H1 (cell line): Measurements from ENCODE around the gene PTS. TPM values are rescaled to one million over a fixed set of nuclear protein-coding genes. Genes with fewer than 3 reads are reported as not detected.

Experiments used
- CTCF ChIA-PET: fragments of 300-600 bp; sonication (Branson Sonifier 250); formaldehyde crosslinking; loops from one replicate; lab custom pipeline; 2021; ENCODE audit not compliant: partially characterized antibody; lab: Charles Lee
- POLR2A ChIA-PET: fragments of 300-600 bp; sonication (Branson Sonifier 250); formaldehyde crosslinking; loops from one replicate; lab custom pipeline; 2021; ENCODE audit warnings: inconsistent platforms; ENCODE audit not compliant: partially characterized antibody; lab: Charles Lee
- DNase-seq, 2 experiments: peaks; one replicate each; pipeline versions ENCODE4 v3.0.0 to v3.0.0-alpha.2; 2010 to 2022; ENCODE audit warnings: low spot score in 2 of 2, low read depth in 1 of 2, mixed read lengths in 1 of 2
- FAIRE-seq: peaks from 2 replicates; lab custom pipeline; 2011; peaks lifted over from hg19 to GRCh38; lab: Jason Lieb, UNC
- H2AFZ ChIP-seq: 2 replicates; pipeline ENCODE4 v1.8.1; 2012; ENCODE audit warnings: low read length, inconsistent platforms
- H2AK5ac ChIP-seq: 2 replicates; pipeline ENCODE4 v1.6.1; 2013; ENCODE audit warnings: low read depth, low read length
- H2BK120ac ChIP-seq: replicated peaks from 2 replicates; pipeline ENCODE3; 2013; ENCODE audit warnings: low read depth, low read length, inconsistent platforms
- H2BK12ac ChIP-seq: 2 replicates; pipeline ENCODE4 v1.6.1; 2013; ENCODE audit warnings: low read depth, low read length
- H2BK15ac ChIP-seq: 2 replicates; pipeline ENCODE4 v1.6.1; 2013; ENCODE audit warnings: low read length
- H2BK20ac ChIP-seq: 2 replicates; pipeline ENCODE4 v1.6.1; 2013; ENCODE audit warnings: low read length
- H2BK5ac ChIP-seq: 2 replicates; pipeline ENCODE4 v1.6.1; 2013; ENCODE audit warnings: low read depth, low read length
- H3K14ac ChIP-seq: 2 replicates; pipeline ENCODE4 v1.6.1; 2013; ENCODE audit warnings: inconsistent platforms; ENCODE audit not compliant: insufficient read length
- H3K18ac ChIP-seq: 2 replicates; pipeline ENCODE4 v1.6.1; 2013; ENCODE audit warnings: low read length; ENCODE audit errors: extremely low read depth
- H3K23ac ChIP-seq: 2 replicates; pipeline ENCODE4 v1.6.1; 2013; ENCODE audit warnings: inconsistent platforms; ENCODE audit not compliant: insufficient read length
- H3K23me2 ChIP-seq: 2 replicates; pipeline ENCODE4 v1.6.1; 2013; ENCODE audit warnings: low read depth, low read length
- H3K27ac ChIP-seq: 2 replicates; pipeline ENCODE4 v1.6.1; 2011; ENCODE audit warnings: low read depth, low read length, inconsistent platforms
- H3K27me3 ChIP-seq, 4 experiments: replicated peaks in 1 of 4; 1 replicate in 1 of 4; 2 replicates in 3 of 4; pipeline versions ENCODE4 v1.6.1 to v1.8.1; 2011 to 2013; ENCODE audit warnings: low read length in 3 of 4, mild to moderate bottlenecking in 3 of 4, inconsistent platforms in 2 of 4, mixed read lengths in 2 of 4, moderate library complexity in 1 of 4; ENCODE audit not compliant: control insufficient read depth in 3 of 4, insufficient read depth in 3 of 4; ENCODE audit errors: extremely low read depth in 1 of 4
- H3K36me3 ChIP-seq, 4 experiments: 2 replicates each; pipeline versions ENCODE4 v1.6.1 to v1.8.1; 2011 to 2013; ENCODE audit warnings: mild to moderate bottlenecking in 4 of 4, low read length in 3 of 4, moderate library complexity in 2 of 4, control low read depth in 1 of 4, inconsistent platforms in 1 of 4; ENCODE audit not compliant: insufficient read depth in 4 of 4, control insufficient read depth in 2 of 4
- H3K4ac ChIP-seq: replicated peaks from 2 replicates; pipeline ENCODE3; 2013; ENCODE audit warnings: low read length, low read depth, mixed read lengths, inconsistent platforms; ENCODE audit not compliant: insufficient read length
- H3K4me1 ChIP-seq, 4 experiments: replicated peaks in 1 of 4; 1 replicate in 1 of 4; 2 replicates in 3 of 4; pipeline versions ENCODE4 v1.6.1 to v1.8.1; 2011 to 2013; ENCODE audit warnings: low read length in 3 of 4, inconsistent platforms in 2 of 4, mixed read lengths in 1 of 4; ENCODE audit not compliant: insufficient read depth in 4 of 4, control insufficient read depth in 3 of 4
- H3K4me2 ChIP-seq, 2 experiments: 2 replicates each; pipeline versions ENCODE4 v1.6.1 to v1.8.1; 2011 to 2013; ENCODE audit warnings: low read depth in 2 of 2, low read length in 2 of 2, control low read depth in 1 of 2, inconsistent platforms in 1 of 2, mild to moderate bottlenecking in 1 of 2; ENCODE audit not compliant: insufficient read depth in 1 of 2
- H3K4me3 ChIP-seq, 4 experiments: fragments of 200-600, 300-600 bp in 1 of 4; sonication (generic), shearing (Covaris generic), sonication (Bioruptor Twin) in 1 of 4; 2 replicates each; pipeline versions ENCODE4 v1.5.1 to v1.8.1; 2011 to 2016; ENCODE audit warnings: low read length in 4 of 4, low read depth in 3 of 4, control low read depth in 2 of 4, inconsistent platforms in 2 of 4, mild to moderate bottlenecking in 2 of 4, mixed read lengths in 1 of 4, moderate library complexity in 1 of 4; ENCODE audit not compliant: insufficient read depth in 2 of 4; ENCODE audit errors: extremely low read depth in 1 of 4
- H3K56ac ChIP-seq: replicated peaks from 2 replicates; pipeline ENCODE3; 2013; ENCODE audit warnings: low read depth, mild to moderate bottlenecking, mixed read lengths, low read length, inconsistent platforms; ENCODE audit not compliant: insufficient read length
- H3K79me1 ChIP-seq: 2 replicates; pipeline ENCODE4 v1.6.1; 2013; ENCODE audit warnings: low read depth, low read length, control low read depth
- H3K79me2 ChIP-seq, 2 experiments: 2 replicates each; pipeline versions ENCODE4 v1.6.1 to v1.8.1; 2012 to 2013; ENCODE audit warnings: low read length in 2 of 2, mild to moderate bottlenecking in 2 of 2, inconsistent platforms in 1 of 2; ENCODE audit not compliant: insufficient read depth in 2 of 2, control insufficient read depth in 1 of 2
- H3K9ac ChIP-seq, 4 experiments: replicated peaks in 1 of 4; 1 replicate in 1 of 4; 2 replicates in 3 of 4; pipeline versions ENCODE4 v1.6.1 to v1.8.1; 2011 to 2013; ENCODE audit warnings: low read depth in 3 of 4, low read length in 3 of 4, control low read depth in 2 of 4, mild to moderate bottlenecking in 2 of 4, moderate library complexity in 2 of 4, inconsistent platforms in 1 of 4; ENCODE audit errors: extremely low read depth in 1 of 4
- H3K9me3 ChIP-seq, 2 experiments: 2 replicates each; pipeline versions ENCODE4 v1.6.1 to v1.8.1; 2012 to 2013; ENCODE audit warnings: mild to moderate bottlenecking in 2 of 2, moderate library complexity in 2 of 2, control low read depth in 1 of 2, inconsistent platforms in 1 of 2, low read depth in 1 of 2, low read length in 1 of 2, mixed read lengths in 1 of 2; ENCODE audit not compliant: insufficient read depth in 2 of 2
- H4K20me1 ChIP-seq, 2 experiments: replicated peaks in 1 of 2; 2 replicates each; pipeline versions ENCODE3 to v1.8.1; 2011 to 2013; ENCODE audit warnings: inconsistent platforms in 2 of 2, low read length in 2 of 2, mild to moderate bottlenecking in 1 of 2; ENCODE audit not compliant: insufficient read depth in 2 of 2, control insufficient read depth in 1 of 2
- H4K5ac ChIP-seq: 2 replicates; pipeline ENCODE4 v1.6.1; 2013; ENCODE audit warnings: low read length, low read depth, mixed read lengths, inconsistent platforms; ENCODE audit not compliant: insufficient read length
- H4K8ac ChIP-seq: 2 replicates; pipeline ENCODE4 v1.8.0; 2013; ENCODE audit warnings: mild to moderate bottlenecking, moderate library complexity, low read length, inconsistent platforms; ENCODE audit not compliant: insufficient read depth; ENCODE audit errors: extremely low read depth
- H4K91ac ChIP-seq: replicated peaks from 2 replicates; pipeline ENCODE3; 2013; ENCODE audit warnings: low read length, mixed read lengths, inconsistent platforms; ENCODE audit not compliant: insufficient read length
- CEBPB ChIP-seq: IDR thresholded peaks from 2 replicates; pipeline ENCODE4 v1.6.1; 2012; ENCODE audit warnings: low read depth, low read length
- CREB1 ChIP-seq: IDR thresholded peaks from 2 replicates; pipeline ENCODE4 v1.6.1; 2012; ENCODE audit warnings: inconsistent platforms
- CTBP2 ChIP-seq: IDR thresholded peaks from 2 replicates; pipeline ENCODE4 v1.7.0; 2011; ENCODE audit warnings: borderline replicate concordance, mild to moderate bottlenecking, moderate library complexity, mixed read lengths, low read length; ENCODE audit not compliant: insufficient read depth, insufficient read length
- EGR1 ChIP-seq: IDR thresholded peaks from 2 replicates; pipeline ENCODE4 v1.6.1; 2011; ENCODE audit warnings: low read depth, low read length, borderline replicate concordance
- EP300 ChIP-seq, 2 experiments: IDR thresholded peaks; 1 replicate in 1 of 2; 2 replicates in 1 of 2; pipeline ENCODE4 v1.6.1; 2011 to 2012; ENCODE audit warnings: low read depth in 2 of 2, low read length in 2 of 2, mild to moderate bottlenecking in 2 of 2, borderline replicate concordance in 1 of 2, inconsistent platforms in 1 of 2, moderate library complexity in 1 of 2
- GTF2F1 ChIP-seq: IDR thresholded peaks from 2 replicates; pipeline ENCODE4 v1.6.1; 2012; ENCODE audit warnings: low read depth, low read length, improper control_type of control experiment, borderline replicate concordance
- POLR2A ChIP-seq, 2 experiments: IDR thresholded peaks; 1 replicate in 1 of 2; 2 replicates in 1 of 2; pipeline ENCODE4 v1.6.1; 2011; ENCODE audit warnings: low read depth in 2 of 2, low read length in 2 of 2, mild to moderate bottlenecking in 2 of 2; ENCODE audit errors: control extremely low read depth in 1 of 2
- POU5F1 ChIP-seq: IDR thresholded peaks from 2 replicates; pipeline ENCODE4 v1.6.1; 2011; ENCODE audit warnings: low read depth, mild to moderate bottlenecking, low read length, moderate library complexity
- SP2 ChIP-seq: IDR thresholded peaks from 2 replicates; pipeline ENCODE4 v1.6.1; 2012; ENCODE audit warnings: mild to moderate bottlenecking, low read length, inconsistent platforms
- TCF12 ChIP-seq: IDR thresholded peaks from 2 replicates; pipeline ENCODE4 v1.6.1; 2011; ENCODE audit warnings: low read depth, mild to moderate bottlenecking, low read length
- YY1 ChIP-seq: IDR thresholded peaks from 2 replicates; pipeline ENCODE4 v1.6.1; 2011; ENCODE audit warnings: low read depth, mild to moderate bottlenecking, low read length
- WGBS, 2 experiments: shearing (Covaris generic) in 1 of 2; methylation state at CpG; one replicate each; pipeline versions ENCODE4 v1.1.6 to v1.1.7; 2013 to 2015; ENCODE audit warnings: low lambda C conversion rate in 2 of 2, mixed read lengths in 2 of 2, inconsistent platforms in 1 of 2, low coverage in 1 of 2, missing lambda C conversion rate in 1 of 2; ENCODE audit not compliant: insufficient replicate concordance in 2 of 2, insufficient coverage in 1 of 2, insufficient read length in 1 of 2; ENCODE audit errors: extremely low coverage in 1 of 2, missing lambda C conversion rate in 1 of 2; 5-methylcytosine and 5-hydroxymethylcytosine counted together
- polyA plus RNA-seq, 7 experiments: library from polyadenylated mRNA; depleted of rRNA in 3 of 7; stranded (reverse) in 5 of 7; unstranded in 2 of 7; fragments of >200 nt in 5 of 7; fragments of 200-250 nt in 2 of 7; gene quantifications; 1 replicate in 5 of 7; 2 replicates in 1 of 7; 4 replicates in 1 of 7; pipeline versions ENCODE4 v1.2.1 to v1.2.3, GENCODE V29; 2011 to 2013; ENCODE audit warnings: missing spikeins in 2 of 7, mixed read lengths in 2 of 7
- total RNA-seq: library from RNA; stranded (reverse); fragmentation: NEBNext Ultra II Directional; extraction: Animal tissue kit (Norgen Biotek cat#: 25700); gene quantifications from 2 replicates; pipeline ENCODE4 v1.2.1, GENCODE V29; 2021
- TF ChIP-seq, protein P1 (sequence below): IDR thresholded peaks from 2 replicates; pipeline ENCODE4 v1.6.1; 2012; ENCODE audit warnings: inconsistent platforms
- TF ChIP-seq, protein P2 (sequence below): IDR thresholded peaks from 2 replicates; pipeline ENCODE4 v1.6.1; 2011; ENCODE audit warnings: low read length, improper control_type of control experiment
- TF ChIP-seq, protein P3 (sequence below): IDR thresholded peaks from 2 replicates; pipeline ENCODE4 v1.6.1; 2011; ENCODE audit warnings: low read depth, mild to moderate bottlenecking, low read length; ENCODE audit not compliant: insufficient read depth

Gene PTS
- total and polyA plus RNA-seq, 2 of the 8 experiments (the other 6 are each of a cell fraction or from before 2014, with no cell fraction given): 18.3 to 25.9 TPM

DNA sequence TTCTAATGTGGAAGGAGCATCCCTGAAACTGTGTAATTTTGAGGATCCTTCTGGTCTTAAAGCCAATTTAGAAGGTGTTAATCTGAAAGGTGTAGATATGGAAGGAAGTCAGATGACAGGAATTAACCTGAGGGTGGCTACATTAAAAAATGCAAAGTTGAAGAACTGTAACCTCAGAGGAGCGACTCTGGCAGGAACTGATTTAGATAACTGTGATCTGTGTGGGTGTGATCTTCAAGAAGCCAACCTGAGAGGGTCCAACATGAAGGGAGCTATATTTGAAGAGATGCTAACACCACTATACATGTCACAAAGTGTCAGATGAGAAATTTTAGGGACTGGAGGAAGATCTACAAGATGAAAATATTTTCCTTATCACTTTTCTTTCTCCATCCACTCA is 43.4 kb upstream of the PTS start:
- Histone ChIP-seq H3K27ac (no peak overlapping the region), H4K91ac (no peak overlapping the region), H3K4ac (no peak overlapping the region), H3K14ac (no peak overlapping the region), H2BK12ac (no peak overlapping the region), H3K56ac (no peak overlapping the region), H3K79me2 (no peaks in the 10 kb centered on the region), H3K23ac (no peak overlapping the region), H2AK5ac (no peak overlapping the region), H2BK20ac (no peak overlapping the region), H3K4me1 (no peaks in the 10 kb centered on the region), H3K79me1 (no peaks in the 10 kb centered on the region), H4K5ac (no peak overlapping the region), H3K4me2 (no peak overlapping the region), H3K4me3 (no peak overlapping the region), H2BK15ac (no peak overlapping the region), H3K27me3 (no peaks in the 10 kb centered on the region), H3K9ac (no peak overlapping the region), H2BK5ac (no peak overlapping the region), H2AFZ (no peak overlapping the region), H3K23me2 (no peaks in the 10 kb centered on the region), H4K8ac (no peak overlapping the region), H3K18ac (no peak overlapping the region), H3K9me3 (no peaks in the 10 kb centered on the region), H4K20me1 (no peaks in the 10 kb centered on the region), H3K36me3 (no peaks in the 10 kb centered on the region), H2BK120ac (no peak overlapping the region)
- FAIRE-seq: no peak
- WGBS, 2 experiments: 90% methylated on average over 1 of the region's 1 CpG; no CpG with 5 or more reads in 1 of the 2 experiments
- ChIA-PET CTCF (no interaction called here), POLR2A (no interaction called here)
- TF ChIP-seq POLR2A (IDR thresholded peaks at IDR 0.05; ENCODE audit: control extremely low read depth in 1 of 2, low read depth in 2 of 2, low read length in 2 of 2) (no peak), CREB1 (no peak), EGR1 (no peak), GTF2F1 (no peak), SP2 (no peak), CEBPB (no peak), YY1 (no peak), TCF12 (no peak), EP300 (IDR thresholded peaks at IDR 0.05; ENCODE audit: borderline replicate concordance in 1 of 2, low read depth in 2 of 2, low read length in 2 of 2) (no peak), CTBP2 (no peak), POU5F1 (no peak)
- TF ChIP-seq, protein P1, sequence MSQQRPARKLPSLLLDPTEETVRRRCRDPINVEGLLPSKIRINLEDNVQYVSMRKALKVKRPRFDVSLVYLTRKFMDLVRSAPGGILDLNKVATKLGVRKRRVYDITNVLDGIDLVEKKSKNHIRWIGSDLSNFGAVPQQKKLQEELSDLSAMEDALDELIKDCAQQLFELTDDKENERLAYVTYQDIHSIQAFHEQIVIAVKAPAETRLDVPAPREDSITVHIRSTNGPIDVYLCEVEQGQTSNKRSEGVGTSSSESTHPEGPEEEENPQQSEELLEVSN: no peak
- TF ChIP-seq, protein P2, sequence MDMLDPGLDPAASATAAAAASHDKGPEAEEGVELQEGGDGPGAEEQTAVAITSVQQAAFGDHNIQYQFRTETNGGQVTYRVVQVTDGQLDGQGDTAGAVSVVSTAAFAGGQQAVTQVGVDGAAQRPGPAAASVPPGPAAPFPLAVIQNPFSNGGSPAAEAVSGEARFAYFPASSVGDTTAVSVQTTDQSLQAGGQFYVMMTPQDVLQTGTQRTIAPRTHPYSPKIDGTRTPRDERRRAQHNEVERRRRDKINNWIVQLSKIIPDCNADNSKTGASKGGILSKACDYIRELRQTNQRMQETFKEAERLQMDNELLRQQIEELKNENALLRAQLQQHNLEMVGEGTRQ: no peak
- TF ChIP-seq, protein P3, sequence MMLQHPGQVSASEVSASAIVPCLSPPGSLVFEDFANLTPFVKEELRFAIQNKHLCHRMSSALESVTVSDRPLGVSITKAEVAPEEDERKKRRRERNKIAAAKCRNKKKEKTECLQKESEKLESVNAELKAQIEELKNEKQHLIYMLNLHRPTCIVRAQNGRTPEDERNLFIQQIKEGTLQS: no peak
- DNase-seq: no peak
